Keratinocyte (primary cell): ENCODE measurements around the gene RBM38. TPM values are rescaled to one million over a fixed set of nuclear protein-coding genes. Genes with fewer than 3 reads are reported as not detected.
"Not testable (repeated sequence)": the region's sequence is repeated elsewhere in the genome, so short reads cannot be mapped to it uniquely, and the experiment has no call there.

Experiments used
- DNase-seq: peaks from one replicate; pipeline ENCODE4 v3.0.0-alpha.2; 2011; ENCODE audit warnings: low read depth, missing footprints, low spot score
- FAIRE-seq: peaks from 2 replicates; lab custom pipeline; 2011; peaks lifted over from hg19 to GRCh38; lab: Jason Lieb, UNC
- H2AFZ ChIP-seq: 2 replicates; pipeline ENCODE4 v1.6.0; 2012; ENCODE audit warnings: low read length, control low read depth, inconsistent platforms; ENCODE audit not compliant: control insufficient read depth
- H3K27ac ChIP-seq: 2 replicates; pipeline ENCODE4 v1.5.1; 2011; ENCODE audit warnings: low read length; ENCODE audit not compliant: control insufficient read depth, insufficient read depth
- H3K27me3 ChIP-seq: 3 replicates; pipeline ENCODE4 v1.6.0; 2011; ENCODE audit warnings: low read length; ENCODE audit not compliant: control insufficient read depth, insufficient read depth; ENCODE audit errors: extremely low read depth
- H3K36me3 ChIP-seq, 2 experiments: 2 replicates in 1 of 2; 3 replicates in 1 of 2; pipeline ENCODE4 v1.5.1; 2011; ENCODE audit warnings: low read length in 2 of 2, mild to moderate bottlenecking in 1 of 2; ENCODE audit not compliant: control insufficient read depth in 2 of 2, insufficient read depth in 2 of 2; ENCODE audit errors: extremely low read depth in 1 of 2
- H3K4me1 ChIP-seq: 3 replicates; pipeline ENCODE4 v1.5.1; 2011; ENCODE audit warnings: low read length; ENCODE audit not compliant: control insufficient read depth, insufficient read depth; ENCODE audit errors: extremely low read depth
- H3K4me2 ChIP-seq: 3 replicates; pipeline ENCODE4 v1.6.0; 2011; ENCODE audit warnings: low read depth, low read length; ENCODE audit not compliant: control insufficient read depth, insufficient read depth; ENCODE audit errors: extremely low read depth
- H3K4me3 ChIP-seq, 3 experiments: fragments of 200-600 bp in 1 of 3; sonication (generic) in 1 of 3; 2 replicates in 2 of 3; 3 replicates in 1 of 3; pipeline ENCODE4 v1.5.1; 2011 to 2016; ENCODE audit warnings: low read length in 3 of 3, mild to moderate bottlenecking in 3 of 3, control low read depth in 2 of 3, inconsistent platforms in 1 of 3, low read depth in 1 of 3, mixed read lengths in 1 of 3, mixed run types in 1 of 3, moderate library complexity in 1 of 3; ENCODE audit not compliant: control insufficient read depth in 2 of 3, insufficient read depth in 2 of 3; ENCODE audit errors: extremely low read depth in 1 of 3
- H3K79me2 ChIP-seq: 2 replicates; pipeline ENCODE4 v1.6.0; 2012; ENCODE audit warnings: low read length; ENCODE audit not compliant: control insufficient read depth, insufficient read depth
- H3K9ac ChIP-seq: 3 replicates; pipeline ENCODE4 v1.6.0; 2011; ENCODE audit warnings: low read length; ENCODE audit not compliant: control insufficient read depth, insufficient read depth; ENCODE audit errors: extremely low read depth
- H3K9me1 ChIP-seq: 3 replicates; pipeline ENCODE4 v1.6.0; 2011; ENCODE audit warnings: low read length; ENCODE audit not compliant: control insufficient read depth, insufficient read depth; ENCODE audit errors: extremely low read depth
- H3K9me3 ChIP-seq: 2 replicates; pipeline ENCODE4 v1.5.1; 2012; ENCODE audit warnings: low read depth, low read length; ENCODE audit not compliant: control insufficient read depth
- H4K20me1 ChIP-seq: 3 replicates; pipeline ENCODE4 v1.6.0; 2011; ENCODE audit warnings: low read length; ENCODE audit not compliant: control insufficient read depth, insufficient read depth; ENCODE audit errors: extremely low read depth
- EZH2 ChIP-seq: IDR thresholded peaks from one replicate; pipeline ENCODE4 v1.6.1; 2012; ENCODE audit warnings: inconsistent platforms, mild to moderate bottlenecking, low read length, moderate library complexity
- dilution Hi-C: fragments of 300-500 bp; cut with MboI; formaldehyde crosslinking; loops from one replicate; pipeline ENCODE4 v1.7.0; 2020; ENCODE audit warnings: low sequenced_read_pairs; ENCODE audit not compliant: extremely low pct_ligation_motif_present
- polyA plus RNA-seq, 5 experiments: library from polyadenylated mRNA; depleted of rRNA in 3 of 5; stranded (reverse) in 3 of 5; stranded (forward) in 1 of 5; unstranded in 1 of 5; fragments of >200 nt; gene quantifications; 1 replicate in 1 of 5; 2 replicates in 3 of 5; 3 replicates in 1 of 5; pipeline versions ENCODE4 v1.2.1 to v1.2.3, GENCODE V29; 2011 to 2012; ENCODE audit warnings: missing spikeins in 2 of 5, low read depth in 1 of 5, low replicate concordance in 1 of 5
- TF ChIP-seq, protein P1 (sequence below), 3 experiments: IDR thresholded peaks in 1 of 3; conservative IDR thresholded peaks in 1 of 3; optimal IDR thresholded peaks in 1 of 3; 2 replicates in 2 of 3; 3 replicates in 1 of 3; pipeline versions ENCODE3 to v1.5.1; 2011; ENCODE audit warnings: low read length in 3 of 3, mild to moderate bottlenecking in 3 of 3, moderate library complexity in 2 of 3, control low read depth in 1 of 3, inconsistent platforms in 1 of 3; ENCODE audit not compliant: insufficient read depth in 2 of 3; ENCODE audit errors: extremely low read depth in 1 of 3

RBM38 gene
- polyA plus RNA-seq, 1 donor (not counting 4 experiments of a cell fraction or from before 2014, with no cell fraction given): 5.1 TPM

- Histone ChIP-seq H4K20me1 (no peaks in the 10 kb centered on the region), H3K4me2 (no peak overlapping the region), H3K79me2 (peaks cover 31% of the 10 kb centered on the region), H3K4me1 (peaks cover 11% of the 10 kb centered on the region), H3K4me3 (no peak overlapping the region), H3K27ac (no peak overlapping the region), H3K9me1 (no peaks in the 10 kb centered on the region), H3K36me3 (peaks cover 9 to 17% of the 10 kb centered on the region in 2 experiments), H3K27me3 (no peaks in the 10 kb centered on the region), H2AFZ (no peak overlapping the region), H3K9me3 (no peaks in the 10 kb centered on the region), H3K9ac (no peak overlapping the region)
- dilution Hi-C loops: no loop called here
- DNase-seq (no peak), FAIRE-seq (no peak)
- TF ChIP-seq EZH2: no peak
- TF ChIP-seq, protein P1, sequence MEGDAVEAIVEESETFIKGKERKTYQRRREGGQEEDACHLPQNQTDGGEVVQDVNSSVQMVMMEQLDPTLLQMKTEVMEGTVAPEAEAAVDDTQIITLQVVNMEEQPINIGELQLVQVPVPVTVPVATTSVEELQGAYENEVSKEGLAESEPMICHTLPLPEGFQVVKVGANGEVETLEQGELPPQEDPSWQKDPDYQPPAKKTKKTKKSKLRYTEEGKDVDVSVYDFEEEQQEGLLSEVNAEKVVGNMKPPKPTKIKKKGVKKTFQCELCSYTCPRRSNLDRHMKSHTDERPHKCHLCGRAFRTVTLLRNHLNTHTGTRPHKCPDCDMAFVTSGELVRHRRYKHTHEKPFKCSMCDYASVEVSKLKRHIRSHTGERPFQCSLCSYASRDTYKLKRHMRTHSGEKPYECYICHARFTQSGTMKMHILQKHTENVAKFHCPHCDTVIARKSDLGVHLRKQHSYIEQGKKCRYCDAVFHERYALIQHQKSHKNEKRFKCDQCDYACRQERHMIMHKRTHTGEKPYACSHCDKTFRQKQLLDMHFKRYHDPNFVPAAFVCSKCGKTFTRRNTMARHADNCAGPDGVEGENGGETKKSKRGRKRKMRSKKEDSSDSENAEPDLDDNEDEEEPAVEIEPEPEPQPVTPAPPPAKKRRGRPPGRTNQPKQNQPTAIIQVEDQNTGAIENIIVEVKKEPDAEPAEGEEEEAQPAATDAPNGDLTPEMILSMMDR (optimal IDR thresholded peaks at IDR 0.05 in 1 of 3, IDR thresholded peaks at IDR 0.05 in 1 of 3, conservative IDR thresholded peaks at IDR 0.05 in 1 of 3; ENCODE audit: extremely low read depth in 1 of 3, insufficient read depth in 2 of 3, low read length in 3 of 3): no peak
Observed at GRCh38 chr20:57350081-57350710, 41.0 kb upstream of the RBM38 start.

DNA sequence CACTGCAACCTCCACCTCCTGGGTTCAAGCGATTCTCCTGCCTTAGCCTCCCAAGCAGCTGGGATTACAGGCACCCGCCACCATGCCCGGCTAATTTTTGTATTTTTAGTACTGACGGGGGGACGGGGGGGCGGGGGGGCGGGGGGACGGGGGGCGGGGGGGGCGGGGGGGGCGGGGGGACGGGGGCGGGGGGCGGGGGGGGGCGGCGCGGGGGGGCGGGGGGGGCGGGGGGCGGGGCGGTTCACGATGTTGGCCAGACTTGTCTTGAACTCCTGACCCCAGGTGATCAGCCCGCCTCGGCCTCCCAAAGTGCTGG is 40.5 kb upstream of the RBM38 start:
- H3K4me2 ChIP-seq, H4K20me1 ChIP-seq, H3K27me3 ChIP-seq, DNase-seq, H3K9me1 ChIP-seq, dilution Hi-C loops, FAIRE-seq, H3K9me3 ChIP-seq: not testable (repeated sequence)
- peak overlapping the region; percentile 92 for H3K9ac ChIP-seq
- peaks cover 10 to 17% of the 10 kb centered on the region in 2 experiments for H3K36me3 ChIP-seq
- peak overlapping the region; percentile 89 for H2AFZ ChIP-seq
- peak overlapping the region; percentile 65 to 96 (median 83) for H3K4me3 ChIP-seq
- H3K79me2 ChIP-seq: peaks cover 31% of the 10 kb centered on the region
- peak overlapping the region; percentile 91 for H3K27ac ChIP-seq
- peaks cover 11% of the 10 kb centered on the region for H3K4me1 ChIP-seq
